PC-3 (cell line): ENCODE results near the gene DHX40.

Experiments used
- EZH2 ChIP-seq: fragments of 300-600 bp; sonication (generic); IDR thresholded peaks from one replicate; pipeline ENCODE4 v1.6.1; 2017; ENCODE audit warnings: antibody characterized with exemption, mild to moderate bottlenecking, low read length; ENCODE audit not compliant: unreplicated experiment
- TF ChIP-seq, protein P1 (sequence below): fragments of 300-600 bp; sonication (generic); conservative IDR thresholded peaks from 2 replicates; pipeline ENCODE4 v1.5.1; 2017; ENCODE audit warnings: antibody characterized with exemption, low read depth, mild to moderate bottlenecking, low read length

DNA sequence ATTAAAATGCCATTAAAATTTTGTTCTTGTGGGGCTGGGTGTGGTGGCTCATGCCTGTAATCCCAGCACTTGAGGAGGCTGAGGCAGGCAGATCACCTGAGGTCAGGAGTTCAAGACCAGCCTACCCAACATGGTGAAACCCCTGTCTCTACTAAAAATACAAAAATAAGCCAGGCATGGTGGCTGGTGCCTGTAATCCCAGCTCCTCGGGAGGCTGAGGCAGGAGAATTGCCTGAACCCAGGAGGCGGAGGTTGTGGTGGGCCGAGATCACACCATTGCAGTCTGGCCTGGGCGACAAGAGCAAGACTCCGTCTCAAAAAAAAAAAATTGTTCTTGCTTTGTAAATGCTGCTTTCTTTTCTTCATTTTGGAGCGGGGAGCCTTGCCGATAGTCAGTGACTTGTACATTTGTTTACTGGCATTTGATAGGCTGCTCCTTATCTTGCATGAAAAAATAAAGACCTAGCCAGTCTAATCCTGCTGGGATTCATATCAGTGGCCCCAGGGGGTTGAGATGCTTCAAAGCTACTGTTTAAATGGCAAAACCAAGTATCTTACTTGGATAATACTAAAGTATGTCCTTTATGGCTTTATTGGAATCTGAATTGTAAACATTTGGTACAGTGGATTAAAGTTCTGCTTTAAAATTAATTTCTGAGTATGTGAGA, 51.0 kb downstream of the DHX40 start:
- TF ChIP-seq, protein P1, sequence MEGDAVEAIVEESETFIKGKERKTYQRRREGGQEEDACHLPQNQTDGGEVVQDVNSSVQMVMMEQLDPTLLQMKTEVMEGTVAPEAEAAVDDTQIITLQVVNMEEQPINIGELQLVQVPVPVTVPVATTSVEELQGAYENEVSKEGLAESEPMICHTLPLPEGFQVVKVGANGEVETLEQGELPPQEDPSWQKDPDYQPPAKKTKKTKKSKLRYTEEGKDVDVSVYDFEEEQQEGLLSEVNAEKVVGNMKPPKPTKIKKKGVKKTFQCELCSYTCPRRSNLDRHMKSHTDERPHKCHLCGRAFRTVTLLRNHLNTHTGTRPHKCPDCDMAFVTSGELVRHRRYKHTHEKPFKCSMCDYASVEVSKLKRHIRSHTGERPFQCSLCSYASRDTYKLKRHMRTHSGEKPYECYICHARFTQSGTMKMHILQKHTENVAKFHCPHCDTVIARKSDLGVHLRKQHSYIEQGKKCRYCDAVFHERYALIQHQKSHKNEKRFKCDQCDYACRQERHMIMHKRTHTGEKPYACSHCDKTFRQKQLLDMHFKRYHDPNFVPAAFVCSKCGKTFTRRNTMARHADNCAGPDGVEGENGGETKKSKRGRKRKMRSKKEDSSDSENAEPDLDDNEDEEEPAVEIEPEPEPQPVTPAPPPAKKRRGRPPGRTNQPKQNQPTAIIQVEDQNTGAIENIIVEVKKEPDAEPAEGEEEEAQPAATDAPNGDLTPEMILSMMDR = no peak
- TF ChIP-seq EZH2 = no peak
